Activated CD4-positive, alpha-beta memory T cell treated with anti-CD3 and anti-CD28 coated beads, Interleukin-2, amount 10 ng/mL, durations not matched to agents 7 days and 5 days (primary cell): ENCODE data around the gene REEP6. TPM values are rescaled to one million over a fixed set of nuclear protein-coding genes. Genes with fewer than 3 reads are reported as not detected.
"Not testable (repeated sequence)": the region's sequence is repeated elsewhere in the genome, so short reads cannot be mapped to it uniquely, and the experiment has no call there.

Source experiments
- CTCF ChIA-PET: fragments of 350-600 bp; sonication (Branson Sonifier 250); formaldehyde crosslinking; loops from one replicate; lab custom pipeline; 2021; ENCODE audit warnings: antibody characterized with exemption, inconsistent platforms; lab: Charles Lee
- POLR2A ChIA-PET: fragments of 350-600 bp; sonication (Branson Sonifier 250); formaldehyde crosslinking; loops from one replicate; lab custom pipeline; 2021; ENCODE audit warnings: antibody characterized with exemption; lab: Charles Lee
- DNase-seq: peaks from one replicate; pipeline ENCODE4 v3.0.0-alpha.2; 2020
- H3K27ac Mint-ChIP-seq: one replicate; pipeline ENCODE4 v1.8.0; 2021; ENCODE audit warnings: mild to moderate bottlenecking, mixed read lengths
- H3K27me3 Mint-ChIP-seq: one replicate; pipeline ENCODE4 v1.8.0; 2021; ENCODE audit warnings: mixed read lengths
- H3K36me3 Mint-ChIP-seq: one replicate; pipeline ENCODE4 v1.8.0; 2021; ENCODE audit warnings: low read depth, mixed read lengths
- H3K4me1 Mint-ChIP-seq: one replicate; pipeline ENCODE4 v1.8.0; 2021; ENCODE audit warnings: mixed read lengths
- H3K4me3 Mint-ChIP-seq: one replicate; pipeline ENCODE4 v1.8.0; 2021; ENCODE audit warnings: mild to moderate bottlenecking, mixed read lengths
- H3K9me3 Mint-ChIP-seq: one replicate; pipeline ENCODE4 v1.8.0; 2021; ENCODE audit warnings: mixed read lengths
- total RNA-seq, 2 experiments: library from RNA; stranded (reverse); gene quantifications; one replicate each; pipeline ENCODE4 v1.2.3, GENCODE V29; 2021

Gene REEP6
- total RNA-seq, 2 experiments from 2014 or later: 1.1 to 1.6 TPM

GRCh38 chr19:1522838-1523237 lies 31.9 kb downstream of the REEP6 start:
- POLR2A ChIA-PET: no interaction called here
- peaks cover 4% of the 10 kb centered on the region for H3K4me1 Mint-ChIP-seq
- H3K36me3 Mint-ChIP-seq: peaks cover 3% of the 10 kb centered on the region
- DNase-seq: no peak
- no peak overlapping the region for H3K27ac Mint-ChIP-seq
- no peaks in the 10 kb centered on the region for H3K9me3 Mint-ChIP-seq
- CTCF ChIA-PET: no interaction called here
- H3K27me3 Mint-ChIP-seq: peaks cover 27% of the 10 kb centered on the region
- H3K4me3 Mint-ChIP-seq: no peak overlapping the region

DNA sequence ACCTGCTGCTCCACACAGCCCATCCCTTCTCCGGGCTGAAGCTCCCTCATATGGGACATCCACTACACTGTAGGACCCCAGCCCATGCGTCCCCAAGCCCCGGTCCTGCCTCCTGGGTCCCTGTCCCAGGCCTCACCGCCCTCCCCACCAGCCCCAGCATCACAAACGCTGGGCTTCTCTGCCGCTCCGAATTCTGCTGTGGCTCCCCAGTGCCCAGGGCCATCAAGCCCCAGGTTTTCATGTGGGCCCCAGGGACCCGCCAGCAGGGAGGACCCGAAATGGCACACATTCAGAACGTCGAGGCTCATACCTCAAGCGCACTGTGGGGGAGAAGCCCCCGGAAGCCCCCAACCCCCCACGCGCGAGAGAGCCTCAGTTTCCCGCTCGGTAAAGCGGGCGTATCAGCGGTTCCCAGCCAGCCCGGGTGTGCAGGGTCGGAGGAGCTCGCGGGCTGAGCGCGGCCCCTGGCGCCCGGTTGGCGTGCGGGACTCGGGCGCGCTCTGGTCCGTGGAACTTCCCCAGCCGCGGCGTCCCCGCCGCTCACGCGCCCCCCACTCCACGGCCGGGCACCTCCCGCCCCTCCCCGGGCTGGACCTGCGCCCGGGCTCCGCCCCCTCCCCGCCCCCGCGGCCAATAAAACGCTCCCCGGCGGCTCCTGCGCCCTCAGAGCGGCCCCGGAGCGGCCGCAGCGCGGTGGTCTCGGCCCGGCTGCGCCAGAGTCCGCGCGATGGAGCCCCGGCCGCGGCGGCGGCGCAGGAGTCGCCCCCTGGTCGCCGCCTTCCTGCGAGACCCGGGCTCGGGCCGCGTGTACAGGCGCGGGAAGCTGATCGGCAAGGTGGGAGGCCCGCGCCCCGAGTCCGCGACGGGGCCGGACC lies 32.7 kb downstream of the REEP6 start, which contains the start of gene PLK5:
Gene PLK5, plus strand, starts transcription at position 666 of the 875 bp plus-strand sequence. CDS start 2,920 bp downstream, outside the sequence.
- H3K4me1 Mint-ChIP-seq: peaks cover 4% of the 10 kb centered on the region
- H3K9me3 Mint-ChIP-seq: no peaks in the 10 kb centered on the region
- H3K4me3 Mint-ChIP-seq: no peak within 1 kb of the TSS

DNA sequence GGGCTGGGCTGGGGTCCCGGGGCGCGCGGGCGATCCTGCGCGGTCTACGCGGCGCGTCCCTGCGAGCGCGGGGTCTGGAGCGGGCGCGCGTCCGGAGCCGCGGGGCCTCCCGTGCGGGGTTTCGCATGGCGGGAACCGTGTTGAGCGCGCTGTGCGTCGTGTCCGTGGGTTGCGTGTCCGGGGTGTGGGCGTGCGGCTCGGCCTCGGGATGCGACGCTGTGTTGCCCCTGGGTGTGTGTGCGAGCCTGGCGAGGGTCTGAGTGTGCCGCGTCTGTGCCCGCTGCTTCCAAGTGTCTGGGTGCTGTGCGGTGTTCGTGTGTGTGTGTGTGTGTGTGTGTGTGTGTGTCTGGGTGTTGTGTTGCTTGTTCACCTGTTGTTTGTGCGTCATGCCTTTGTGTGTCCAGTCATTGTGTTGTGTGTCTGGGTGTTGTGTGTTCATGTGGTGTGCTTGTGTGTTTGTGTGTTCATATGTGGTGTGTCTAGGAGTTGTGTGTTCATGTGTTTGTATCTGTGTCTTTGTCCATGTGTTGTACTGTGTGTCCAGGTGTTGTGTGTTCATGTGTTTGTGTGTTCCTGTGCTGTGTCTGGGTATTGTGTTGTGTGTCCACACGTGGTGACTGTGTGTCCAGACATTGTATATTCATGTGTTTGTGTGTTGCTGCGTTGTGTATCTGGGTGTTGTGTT lies 33.4 kb downstream of the REEP6 start:
- Mint-ChIP-seq H3K36me3 (peaks cover 3% of the 10 kb centered on the region), H3K27ac (no peak overlapping the region), H3K9me3 (no peaks in the 10 kb centered on the region), H3K4me1 (peaks cover 4% of the 10 kb centered on the region), H3K27me3 (peaks cover 27% of the 10 kb centered on the region), H3K4me3 (no peak overlapping the region)
- POLR2A ChIA-PET: no interaction called here
- CTCF ChIA-PET: no interaction called here
- DNase-seq: no peak

More for the DNA sequence above, 32.7 kb downstream of the REEP6 start, which contains the start of gene PLK5:
- H3K27me3 Mint-ChIP-seq: peaks cover 27% of the 10 kb centered on the region
- DNase-seq: no peak
- POLR2A ChIA-PET: no interaction called here
- CTCF ChIA-PET: no interaction called here
- peaks cover 3% of the 10 kb centered on the region for H3K36me3 Mint-ChIP-seq
- no peak within 1 kb of the TSS for H3K27ac Mint-ChIP-seq

DNA sequence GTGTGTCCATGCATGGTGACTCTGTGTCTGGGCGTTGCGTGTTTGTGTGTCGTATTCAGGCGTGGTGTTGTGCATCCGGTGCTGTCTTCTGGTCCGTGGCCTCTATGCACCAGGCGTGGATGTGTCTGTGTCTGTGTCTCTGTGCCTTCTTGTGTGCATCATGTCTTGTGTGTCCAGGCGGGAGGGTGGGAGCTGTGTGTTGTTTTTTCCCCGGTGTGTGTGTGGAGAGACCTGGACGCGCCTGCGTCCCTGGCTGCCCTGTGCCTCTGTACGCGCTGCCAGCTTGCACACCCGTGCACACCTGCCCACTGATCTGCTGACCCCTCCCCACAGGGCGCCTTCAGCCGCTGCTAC lies 34.0 kb downstream of the REEP6 start:
- DNase-seq: no peak
- ChIA-PET CTCF (no interaction called here), POLR2A (no interaction called here)
- H3K27ac Mint-ChIP-seq: no peak overlapping the region
- peaks cover 4% of the 10 kb centered on the region for H3K4me1 Mint-ChIP-seq
- no peaks in the 10 kb centered on the region for H3K9me3 Mint-ChIP-seq
- peaks cover 27% of the 10 kb centered on the region for H3K27me3 Mint-ChIP-seq
- no peak overlapping the region for H3K4me3 Mint-ChIP-seq
- H3K36me3 Mint-ChIP-seq: peaks cover 3% of the 10 kb centered on the region

- no peak overlapping the region for H3K4me3 Mint-ChIP-seq
- no peaks in the 10 kb centered on the region for H3K9me3 Mint-ChIP-seq
- ChIA-PET CTCF (no interaction called here), POLR2A (no interaction called here)
- H3K36me3 Mint-ChIP-seq: peaks cover 3% of the 10 kb centered on the region
- peaks cover 4% of the 10 kb centered on the region for H3K4me1 Mint-ChIP-seq
- peaks cover 27% of the 10 kb centered on the region for H3K27me3 Mint-ChIP-seq
- no peak overlapping the region for H3K27ac Mint-ChIP-seq
- DNase-seq: no peak
These were observed 34.4 kb downstream of the REEP6 start for GRCh38 chr19:1525343-1525742.

DNA sequence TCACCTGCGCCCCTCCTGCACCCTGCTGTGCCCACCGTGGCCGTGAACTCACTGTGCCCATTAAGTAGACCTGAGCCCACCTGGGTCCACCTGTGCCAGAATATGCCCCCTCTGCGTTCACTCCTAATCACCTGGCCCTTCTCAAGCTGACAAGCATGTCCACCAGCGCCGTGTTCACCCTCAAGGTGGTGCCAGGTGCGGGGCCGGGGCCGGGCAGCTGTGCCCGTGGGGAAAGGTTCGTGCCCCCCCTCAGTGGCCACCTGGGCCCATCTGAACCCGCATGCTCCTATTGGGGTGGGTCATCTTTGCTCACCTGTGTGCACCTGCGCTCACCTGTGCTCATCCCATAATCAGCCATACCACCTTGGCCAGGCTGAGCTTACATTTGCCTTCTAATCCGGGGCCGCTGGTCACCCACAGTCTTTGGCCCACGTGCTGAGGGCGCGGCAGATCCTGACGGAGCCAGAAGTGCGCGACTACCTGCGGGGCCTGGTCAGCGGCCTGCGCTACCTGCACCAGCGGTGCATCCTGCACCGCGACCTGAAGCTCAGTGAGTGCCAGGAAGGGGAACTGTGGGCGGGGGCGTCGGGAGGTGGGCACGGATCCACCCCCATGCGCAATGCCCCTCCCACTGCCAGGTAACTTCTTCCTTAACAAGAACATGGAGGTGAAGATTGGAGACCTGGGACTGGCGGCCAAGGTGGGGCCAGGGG lies 35.2 kb downstream of the REEP6 start:
- DNase-seq: no peak
- no peaks in the 10 kb centered on the region for H3K9me3 Mint-ChIP-seq
- POLR2A ChIA-PET: no interaction called here
- H3K27me3 Mint-ChIP-seq: peaks cover 27% of the 10 kb centered on the region
- H3K4me3 Mint-ChIP-seq: no peak overlapping the region
- CTCF ChIA-PET: no interaction called here
- H3K36me3 Mint-ChIP-seq: peaks cover 3% of the 10 kb centered on the region
- H3K4me1 Mint-ChIP-seq: peaks cover 4% of the 10 kb centered on the region
- no peak overlapping the region for H3K27ac Mint-ChIP-seq

DNA sequence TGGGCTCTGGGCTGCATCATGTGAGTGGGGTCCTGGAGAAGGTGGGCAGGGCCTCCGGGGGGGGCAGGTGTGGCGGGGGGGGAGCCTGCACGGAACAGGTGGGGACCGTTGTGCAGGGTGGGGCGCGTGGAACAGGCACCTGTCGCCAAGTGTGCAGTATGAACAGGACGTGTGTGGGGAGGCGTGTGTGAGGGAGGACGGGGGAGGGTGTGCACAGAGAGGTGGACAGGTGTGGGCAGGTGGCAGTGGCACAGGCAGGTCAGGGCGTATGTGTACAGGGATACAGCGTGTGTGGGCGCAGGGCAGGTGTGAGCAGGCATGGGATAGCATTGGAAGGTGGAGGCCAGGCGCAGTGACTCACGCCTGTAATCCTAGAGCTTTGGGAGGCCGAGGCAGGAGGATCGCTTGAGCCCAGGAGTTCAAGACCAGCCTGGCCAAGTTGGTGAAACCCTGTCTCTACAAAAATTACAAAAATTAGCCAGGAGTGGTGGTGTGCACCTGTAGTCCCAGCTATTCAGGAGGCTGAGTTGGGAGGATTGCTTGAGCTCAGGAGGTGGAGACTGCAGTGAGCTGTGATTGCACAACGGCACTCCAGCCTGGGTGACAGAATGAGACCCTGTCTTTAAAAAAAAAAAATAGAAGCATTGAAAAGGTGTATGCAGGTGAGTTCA lies 36.1 kb downstream of the REEP6 start:
- H3K4me3 Mint-ChIP-seq: no peak overlapping the region
- ChIA-PET CTCF (no interaction called here), POLR2A (no interaction called here)
- no peaks in the 10 kb centered on the region for H3K9me3 Mint-ChIP-seq
- H3K27ac Mint-ChIP-seq: no peak overlapping the region
- H3K4me1 Mint-ChIP-seq: peaks cover 4% of the 10 kb centered on the region
- peaks cover 25% of the 10 kb centered on the region for H3K27me3 Mint-ChIP-seq
- DNase-seq: no peak
- peaks cover 3% of the 10 kb centered on the region for H3K36me3 Mint-ChIP-seq

- H3K27ac Mint-ChIP-seq: no peak overlapping the region
- H3K9me3 Mint-ChIP-seq: no peaks in the 10 kb centered on the region
- DNase-seq: no peak
- ChIA-PET POLR2A (no interaction called here), CTCF (no interaction called here)
- H3K4me1 Mint-ChIP-seq: peaks cover 4% of the 10 kb centered on the region
- peaks cover 3% of the 10 kb centered on the region for H3K36me3 Mint-ChIP-seq
- no peak overlapping the region for H3K4me3 Mint-ChIP-seq
- peaks cover 24% of the 10 kb centered on the region for H3K27me3 Mint-ChIP-seq
These were observed 36.8 kb downstream of the REEP6 start for GRCh38 chr19:1527650-1528309.

GRCh38 chr19:1528596-1529429 lies 37.8 kb downstream of the REEP6 start:
- ChIA-PET POLR2A (no interaction called here), CTCF (no interaction called here)
- Mint-ChIP-seq H3K4me1 (peaks cover 4% of the 10 kb centered on the region), H3K4me3 (no peak overlapping the region), H3K36me3 (peaks cover 3% of the 10 kb centered on the region), H3K27ac (no peak overlapping the region), H3K9me3 (no peaks in the 10 kb centered on the region), H3K27me3 (peaks cover 17% of the 10 kb centered on the region)
- no peak for DNase-seq

- DNase-seq: no peak
- Mint-ChIP-seq H3K27ac (no peak overlapping the region), H3K4me1 (peaks cover 3% of the 10 kb centered on the region), H3K9me3 (no peaks in the 10 kb centered on the region), H3K36me3 (peaks cover 2% of the 10 kb centered on the region), H3K27me3 (peaks cover 15% of the 10 kb centered on the region), H3K4me3 (no peak overlapping the region)
- ChIA-PET POLR2A (no interaction called here), CTCF (no interaction called here)
These were observed 38.4 kb downstream of the REEP6 start for GRCh38 chr19:1529430-1529816.

DNA sequence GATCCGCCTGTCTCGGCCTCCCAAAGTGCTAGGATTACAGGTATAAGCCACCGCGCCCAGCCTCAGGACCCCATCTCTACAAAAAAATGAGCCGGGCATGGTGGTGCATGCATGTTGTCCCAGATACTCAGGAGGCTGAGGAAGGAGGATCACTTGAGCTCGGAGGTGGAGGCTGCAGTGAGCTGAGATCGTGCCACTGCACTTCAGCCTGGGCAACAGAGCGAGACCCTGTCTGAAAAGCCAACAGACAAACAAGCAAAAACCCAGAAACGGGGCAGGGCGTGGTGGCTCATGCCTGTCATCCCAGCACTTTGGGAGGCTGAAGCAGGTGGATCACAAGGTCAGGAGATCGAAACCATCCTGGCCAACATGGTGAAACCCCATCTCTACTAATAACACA lies 39.9 kb downstream of the REEP6 start:
- H3K27ac Mint-ChIP-seq, DNase-seq, H3K4me3 Mint-ChIP-seq, CTCF ChIA-PET, H3K27me3 Mint-ChIP-seq, H3K36me3 Mint-ChIP-seq, POLR2A ChIA-PET, H3K9me3 Mint-ChIP-seq, H3K4me1 Mint-ChIP-seq: not testable (repeated sequence)

GRCh38 chr19:1531587-1531986 lies 40.6 kb downstream of the REEP6 start:
- no peaks in the 10 kb centered on the region for H3K9me3 Mint-ChIP-seq
- H3K4me1 Mint-ChIP-seq: no peaks in the 10 kb centered on the region
- no peak for DNase-seq
- no peak overlapping the region for H3K27ac Mint-ChIP-seq
- H3K27me3 Mint-ChIP-seq: no peaks in the 10 kb centered on the region
- no peak overlapping the region for H3K4me3 Mint-ChIP-seq
- CTCF ChIA-PET: no interaction called here
- POLR2A ChIA-PET: no interaction called here
- H3K36me3 Mint-ChIP-seq: no peaks in the 10 kb centered on the region
